ENCODE measurements around the gene KCNV2.
"Not testable (repeated sequence)": the region's sequence is repeated elsewhere in the genome, so short reads cannot be mapped to it uniquely, and the experiment has no call there.

KCNV2 gene

DNA sequence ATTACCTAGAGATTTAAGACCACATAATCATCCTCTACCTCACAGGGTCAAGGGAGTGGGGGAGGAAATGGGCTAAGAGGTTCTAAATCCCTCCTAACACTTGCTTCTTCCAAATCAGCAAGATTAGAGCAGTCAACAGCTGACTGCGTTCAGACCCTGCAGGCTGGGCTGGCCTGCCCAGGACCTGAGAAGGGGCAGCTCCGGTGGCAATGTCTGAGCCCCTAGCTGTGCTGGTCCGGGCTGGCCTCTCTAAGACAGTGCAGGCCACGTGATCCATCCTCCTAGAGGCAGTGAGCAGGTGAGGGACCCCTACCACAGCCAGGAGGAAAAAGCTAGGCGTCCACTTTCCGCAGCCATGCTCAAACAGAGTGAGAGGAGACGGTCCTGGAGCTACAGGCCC lies at the start of gene KCNV2:
KCNV2 (plus strand) TSS at position 126 of the 400 bp plus-strand sequence; CDS start at position 356, 230 bp downstream.
- no peak for DNase-seq

DNA sequence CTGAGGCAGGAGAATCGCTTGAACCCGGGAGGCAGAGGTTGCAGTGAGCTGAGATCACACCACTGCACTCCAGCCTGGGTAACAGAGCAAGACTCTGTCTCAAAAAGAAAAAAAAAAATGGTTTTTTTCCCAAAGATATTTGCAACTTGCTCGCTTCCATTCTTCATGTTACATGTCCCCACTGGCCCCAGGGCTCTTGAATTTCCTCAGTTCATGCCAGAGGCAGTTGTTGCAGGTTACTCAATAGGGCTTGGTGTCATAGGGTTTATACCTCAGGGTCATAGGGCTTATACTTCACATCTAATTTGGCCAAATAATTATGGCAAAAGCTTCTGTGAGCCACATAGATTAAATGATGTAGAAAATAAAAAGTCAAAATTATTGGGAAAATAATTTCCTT lies 44.1 kb upstream of the KCNV2 start:
- DNase-seq: no peak

DNA sequence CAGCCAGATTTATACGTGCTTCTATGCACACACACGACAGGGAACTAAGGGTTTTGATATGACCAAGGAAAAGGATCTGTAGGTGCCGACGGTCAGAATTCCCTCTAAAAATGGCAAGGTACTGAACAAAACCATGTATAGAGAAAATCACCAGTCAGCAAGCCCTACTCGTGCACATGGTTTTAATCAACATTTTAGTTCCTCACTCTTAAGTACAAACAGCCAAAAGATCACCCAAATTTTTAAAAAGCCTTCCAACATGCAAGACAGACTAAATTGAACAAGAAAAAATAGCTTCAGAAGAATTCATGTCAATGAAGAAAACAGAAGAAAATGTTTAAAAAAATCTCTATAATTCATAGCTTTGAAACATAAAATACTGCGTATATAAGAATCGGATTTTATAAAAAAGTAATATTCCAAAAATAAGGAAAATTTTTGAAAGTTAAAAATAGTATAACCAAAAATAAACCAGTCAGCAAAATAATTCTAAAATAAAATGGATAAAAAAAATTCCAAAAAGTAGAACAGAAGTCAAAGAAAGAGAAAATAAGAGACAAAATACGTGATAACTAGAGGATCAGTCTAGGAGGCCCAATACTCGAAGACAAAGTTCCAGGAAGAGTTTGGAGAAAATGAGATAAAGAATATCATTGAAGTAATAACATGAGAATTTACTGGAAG lies 43.0 kb upstream of the KCNV2 start:
- DNase-seq: no peak

- no peak for DNase-seq
These were observed 41.5 kb upstream of the KCNV2 start for GRCh38 chr9:2675834-2676233.

- peak; percentile 5 to 34 (median 11) for DNase-seq
These were observed 40.8 kb upstream of the KCNV2 start for GRCh38 chr9:2676466-2676865.

GRCh38 chr9:2677915-2678889 lies 39.1 kb upstream of the KCNV2 start:
- DNase-seq: peak in 2 of 3 experiments; percentile 1 to 35

DNA sequence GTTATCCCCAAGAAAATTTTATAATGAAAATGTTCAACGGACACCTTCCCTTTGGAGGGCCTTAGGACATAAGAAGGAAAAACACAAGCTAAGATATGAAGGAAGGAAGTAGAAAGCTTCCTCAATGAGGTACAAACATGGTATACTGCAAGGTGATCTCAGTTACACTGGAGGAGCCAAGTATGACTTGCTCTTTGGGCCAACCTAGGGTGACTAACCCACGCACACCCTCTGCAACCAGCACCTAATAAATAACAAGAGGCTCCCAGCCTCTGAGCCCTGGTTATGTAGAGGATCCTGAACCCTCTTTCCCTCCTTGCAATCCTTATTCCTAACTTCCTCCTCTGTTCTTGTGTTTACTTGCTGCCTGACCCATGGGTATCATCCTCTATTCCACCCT lies 38.3 kb upstream of the KCNV2 start:
- DNase-seq: no peak

- peak in 2 of 3 experiments; percentile 32 to 78 for DNase-seq
These were observed 35.3 kb upstream of the KCNV2 start for GRCh38 chr9:2681981-2682380.

DNA sequence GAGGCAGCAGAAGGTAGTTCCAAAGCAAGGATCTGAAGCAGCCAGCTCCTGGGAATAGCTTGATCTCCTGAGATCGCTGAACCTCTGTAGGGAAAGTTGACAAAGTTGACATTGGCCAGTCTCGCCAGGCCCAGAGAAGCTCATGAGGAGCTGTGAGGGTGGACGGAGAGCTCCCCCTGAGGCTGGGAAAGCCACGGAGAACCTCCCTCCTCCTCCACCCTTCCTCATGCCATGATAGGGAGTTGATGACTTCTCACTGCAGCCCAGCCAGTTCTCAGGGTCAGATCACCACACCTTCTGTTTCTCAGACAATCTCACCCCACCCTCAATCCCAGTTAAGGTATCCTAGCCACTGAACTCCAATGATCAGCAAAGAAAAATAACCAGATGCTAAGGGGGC lies 30.4 kb upstream of the KCNV2 start:
- DNase-seq: peak in 1 of 3 experiments; percentile 1

DNA sequence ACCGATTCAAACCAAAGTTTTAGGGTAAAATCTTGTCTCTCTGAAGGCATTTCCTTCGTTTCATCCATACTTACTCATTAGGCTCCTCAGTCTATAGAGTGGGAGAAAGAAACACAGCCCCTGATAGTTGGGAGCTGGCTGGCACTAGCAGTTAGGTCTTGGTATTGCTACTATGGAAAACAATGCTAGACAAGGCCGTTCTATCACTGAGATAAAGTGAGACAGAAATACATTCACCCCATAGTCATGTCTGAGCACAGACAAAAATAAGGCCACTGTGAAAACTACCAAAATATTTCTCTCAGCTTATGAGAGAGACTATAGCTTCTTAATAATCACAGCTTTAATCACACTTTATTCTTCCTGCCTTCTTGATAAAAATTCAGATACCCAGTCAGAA lies 28.7 kb upstream of the KCNV2 start:
- no peak for DNase-seq

- no peak for DNase-seq
These were observed 26.1 kb upstream of the KCNV2 start for GRCh38 chr9:2691212-2691611.

DNA sequence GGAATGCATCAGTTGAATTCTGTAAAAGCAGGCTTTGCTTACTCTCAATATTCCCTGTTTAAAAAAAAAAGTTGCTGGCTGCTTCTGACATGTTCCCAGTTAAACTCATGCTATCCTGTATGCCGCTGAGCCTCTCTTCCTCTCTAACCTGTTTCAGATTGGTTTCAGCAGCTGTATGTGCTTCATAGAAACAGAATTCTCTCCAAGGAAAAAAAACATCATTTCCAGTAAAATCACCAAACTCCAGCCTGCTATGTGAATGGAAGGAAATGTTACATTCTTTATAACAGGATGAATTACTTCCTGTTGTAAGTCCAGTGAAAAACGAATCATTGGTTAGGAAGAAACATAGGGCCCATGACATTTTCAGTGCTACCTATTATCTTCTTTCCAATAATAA lies 25.7 kb upstream of the KCNV2 start:
- no peak for DNase-seq

GRCh38 chr9:2693056-2693455 lies 24.3 kb upstream of the KCNV2 start:
- no peak for DNase-seq

GRCh38 chr9:2697492-2697891 lies 19.8 kb upstream of the KCNV2 start:
- no peak for DNase-seq

DNA sequence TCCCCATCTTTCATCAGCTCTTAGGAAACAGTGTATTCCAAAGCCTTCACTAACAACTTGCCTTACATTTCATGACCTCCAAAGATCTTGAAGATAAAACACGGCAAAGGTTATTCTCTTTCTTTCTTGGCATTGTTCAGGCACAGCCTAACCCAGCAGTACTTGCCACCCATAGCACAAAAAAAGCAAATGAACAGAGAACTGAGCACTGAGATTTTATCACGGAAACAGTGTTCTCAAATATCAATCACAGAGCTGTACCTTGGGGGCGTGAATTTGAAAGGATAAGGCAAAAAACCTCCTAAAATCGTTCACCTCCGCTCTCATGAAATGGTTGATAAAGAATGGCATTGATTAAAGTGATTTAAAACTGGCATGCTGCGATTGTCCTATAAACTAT lies 16.9 kb upstream of the KCNV2 start:
- DNase-seq: no peak

DNA sequence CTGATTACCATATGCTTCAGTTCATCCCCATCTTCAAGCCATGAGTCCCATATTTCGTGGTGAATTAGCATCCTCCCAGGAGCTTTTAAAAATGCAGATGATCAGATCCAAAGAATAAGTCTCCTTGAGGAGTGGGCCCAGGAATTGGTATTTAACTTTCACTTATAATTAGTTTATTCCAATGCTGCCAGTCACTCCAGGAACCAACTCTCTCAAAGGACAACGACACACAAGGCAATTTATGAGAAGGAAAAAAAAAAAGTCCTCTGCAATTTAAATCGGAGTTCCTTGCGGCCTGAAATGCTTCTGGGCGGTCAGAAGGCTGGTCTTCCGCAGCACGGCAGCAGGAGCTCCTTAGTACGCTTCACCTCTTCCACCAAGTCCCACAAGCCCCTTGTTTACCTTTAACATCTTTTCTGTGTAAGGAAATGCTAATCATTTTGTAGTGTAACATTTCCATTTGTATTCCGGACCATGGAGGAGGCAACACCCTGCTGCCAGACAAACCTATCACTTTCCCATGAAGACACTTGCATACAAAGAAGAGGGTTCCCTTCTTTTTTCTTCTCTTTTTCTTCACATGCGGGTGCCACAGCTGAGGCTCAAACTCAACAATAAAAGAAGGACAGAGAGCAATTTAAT lies 16.3 kb upstream of the KCNV2 start:
- DNase-seq: no peak

DNA sequence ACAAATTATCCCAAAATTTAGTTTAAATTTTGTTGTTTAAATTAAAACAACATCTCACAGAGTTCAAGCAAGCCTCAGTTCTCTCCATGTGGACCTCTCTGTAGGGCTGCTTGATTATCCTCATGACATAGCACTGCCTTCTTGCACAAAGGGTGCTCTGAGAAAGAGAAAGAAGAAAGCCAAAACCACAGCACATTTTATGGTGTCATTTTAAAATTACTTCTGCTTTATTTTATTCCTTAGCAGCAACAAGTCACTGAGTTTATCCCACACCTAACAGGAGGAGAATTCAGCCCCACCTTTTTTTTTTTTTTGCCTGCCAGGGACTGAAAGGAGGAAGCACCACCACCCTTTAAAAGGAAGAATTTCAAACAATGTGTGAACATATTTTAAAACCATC lies 12.8 kb upstream of the KCNV2 start:
- DNase-seq: no peak

GRCh38 chr9:2707256-2707655 lies 10.1 kb upstream of the KCNV2 start:
- not testable (repeated sequence) for DNase-seq

DNA sequence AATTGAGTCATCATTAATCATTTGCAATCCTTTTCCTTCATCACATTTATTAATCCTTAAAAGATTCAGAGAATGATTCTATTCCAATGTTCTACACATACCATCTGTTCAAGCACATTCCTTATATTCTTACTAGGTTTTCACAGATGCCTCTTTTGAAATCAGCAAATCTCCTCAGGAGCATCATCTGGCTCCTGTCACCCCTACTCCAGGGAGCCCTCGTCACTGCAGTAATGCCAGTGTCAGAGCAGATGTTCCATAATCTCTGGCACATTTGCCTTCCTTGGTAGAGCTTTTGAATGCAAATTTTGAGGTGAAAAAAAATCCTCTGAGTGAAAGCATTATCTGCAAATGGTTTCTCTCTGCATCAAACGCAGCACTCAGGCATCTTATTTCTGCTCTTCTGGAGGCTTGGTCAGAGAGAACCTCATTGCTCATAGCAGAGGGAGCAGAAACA lies 7.6 kb upstream of the KCNV2 start:
- DNase-seq: no peak

- DNase-seq: no peak
These were observed 5.6 kb upstream of the KCNV2 start for GRCh38 chr9:2711716-2712115.

DNA sequence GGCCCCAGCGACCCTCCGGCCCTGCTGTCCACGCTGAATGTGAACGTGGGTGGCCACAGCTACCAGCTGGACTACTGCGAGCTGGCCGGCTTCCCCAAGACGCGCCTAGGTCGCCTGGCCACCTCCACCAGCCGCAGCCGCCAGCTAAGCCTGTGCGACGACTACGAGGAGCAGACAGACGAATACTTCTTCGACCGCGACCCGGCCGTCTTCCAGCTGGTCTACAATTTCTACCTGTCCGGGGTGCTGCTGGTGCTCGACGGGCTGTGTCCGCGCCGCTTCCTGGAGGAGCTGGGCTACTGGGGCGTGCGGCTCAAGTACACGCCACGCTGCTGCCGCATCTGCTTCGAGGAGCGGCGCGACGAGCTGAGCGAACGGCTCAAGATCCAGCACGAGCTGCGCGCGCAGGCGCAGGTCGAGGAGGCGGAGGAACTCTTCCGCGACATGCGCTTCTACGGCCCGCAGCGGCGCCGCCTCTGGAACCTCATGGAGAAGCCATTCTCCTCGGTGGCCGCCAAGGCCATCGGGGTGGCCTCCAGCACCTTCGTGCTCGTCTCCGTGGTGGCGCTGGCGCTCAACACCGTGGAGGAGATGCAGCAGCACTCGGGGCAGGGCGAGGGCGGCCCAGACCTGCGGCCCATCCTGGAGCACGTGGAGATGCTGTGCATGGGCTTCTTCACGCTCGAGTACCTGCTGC lies 839 bp downstream of the KCNV2 start:
- DNase-seq: no peak

- no peak for DNase-seq
These were observed 1.4 kb downstream of the KCNV2 start for GRCh38 chr9:2718698-2719033.

DNA sequence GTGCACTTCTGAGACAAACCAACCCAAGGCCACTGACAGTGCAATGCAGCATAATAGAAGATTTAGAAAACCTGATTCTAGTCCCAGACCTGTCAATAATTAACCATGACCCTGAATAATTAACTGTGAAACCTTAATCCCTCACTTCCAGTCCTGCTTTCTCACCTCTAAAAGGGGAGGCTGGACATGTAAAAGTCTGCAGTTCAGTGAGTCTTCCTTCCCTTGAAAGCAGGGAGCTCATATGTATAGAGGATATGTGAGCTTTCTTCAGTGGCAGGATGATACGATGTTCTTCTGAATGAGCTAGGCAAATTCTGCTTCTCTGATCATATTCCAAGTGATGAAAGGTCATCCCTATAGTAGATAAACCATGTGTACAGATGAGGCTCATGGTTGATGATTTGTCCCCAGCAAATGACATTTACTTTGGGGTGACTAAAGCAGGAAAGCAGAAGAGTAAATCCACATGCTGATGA lies 2.9 kb downstream of the KCNV2 start:
- no peak for DNase-seq
